Stimulated activated CD8-positive, alpha-beta memory T cell treated with anti-CD3 and anti-CD28 coated beads, Interleukin-7, amount 100 ng/mL, for 1 hour (primary cell): Measurements from ENCODE around the gene HOXC5.
A peak's percentile ranks its signal among the peaks of the same experiment; 100 is the strongest.

Experiments used
- DNase-seq, 2 donors: peaks; one replicate each; pipeline ENCODE4 v3.0.0-alpha.2; 2020; ENCODE audit warnings: low read depth in 2 of 2

The HOXC5 gene

DNA sequence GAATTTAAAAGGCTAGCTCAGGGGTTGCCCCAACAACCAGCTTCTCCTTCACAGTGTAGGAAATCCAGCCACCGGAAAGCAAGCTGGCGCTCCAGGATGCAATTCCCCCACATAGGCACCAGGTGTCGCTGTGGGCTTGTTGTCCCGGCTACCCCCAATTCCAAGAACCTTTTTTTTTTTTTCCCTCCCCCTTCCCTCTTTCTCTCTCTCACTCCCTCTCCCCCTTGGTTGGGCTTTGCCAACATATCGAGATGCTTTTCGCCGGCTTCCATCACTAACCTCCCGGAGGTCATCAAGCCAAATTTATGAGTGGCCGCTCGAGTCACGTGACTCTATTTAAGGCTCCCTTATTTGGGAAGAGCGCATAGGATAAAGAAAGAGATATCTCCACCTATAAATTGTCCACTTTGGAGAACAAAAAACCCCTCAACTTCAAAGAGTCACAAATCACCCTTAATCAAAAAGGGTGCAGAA is at the start of gene HOXC5:
Gene HOXC5, plus strand, starts transcription at position 424 of the 474 bp plus-strand sequence. CDS start 73 bp downstream, outside the sequence.
- peak; percentile 32 to 34 for DNase-seq

GRCh38 chr12:53983568-53983949 is 49.3 kb upstream of the HOXC5 start:
- no peak for DNase-seq

DNA sequence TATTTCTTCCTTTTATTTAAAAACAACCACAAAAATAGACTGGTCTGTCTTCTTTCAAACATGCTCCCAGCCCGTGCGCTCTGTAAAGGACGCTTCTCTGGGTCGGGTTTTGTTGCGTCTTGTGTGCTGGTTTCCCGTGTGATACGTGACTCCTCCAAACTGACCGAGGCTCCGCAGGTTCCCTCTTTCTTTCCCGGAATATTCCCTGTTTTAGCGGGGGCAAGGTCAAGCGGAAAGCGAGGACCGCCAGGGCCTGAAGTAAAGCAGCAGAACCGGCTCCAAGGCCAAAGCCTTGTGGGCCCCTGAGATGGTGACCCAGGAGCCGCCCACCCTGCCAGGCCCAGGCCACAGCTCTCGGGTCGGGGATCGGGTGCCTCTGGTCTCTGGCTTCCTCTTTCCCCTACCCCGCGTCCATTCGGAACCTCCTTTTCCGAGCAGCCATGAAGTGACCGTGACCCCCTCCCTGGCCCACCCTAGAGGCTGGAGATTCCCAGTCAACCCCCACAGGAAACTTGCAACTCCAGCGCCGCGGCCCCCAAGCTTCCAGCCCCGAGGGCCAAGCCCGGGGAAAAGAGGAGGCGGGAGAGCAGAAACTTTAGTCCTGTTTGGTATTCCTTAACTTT is 48.8 kb upstream of the HOXC5 start:
- DNase-seq = no peak

GRCh38 chr12:53984901-53985691 is 47.8 kb upstream of the HOXC5 start, which contains the start of gene HOXC10:
Gene HOXC10, plus strand, starts transcription at chr12:53985146. Its CDS starts 114 bp downstream, at chr12:53985260.
- DNase-seq = peak; percentile 27 to 60

- DNase-seq = no peak
Observed at GRCh38 chr12:53985692-53985993, 47.2 kb upstream of the HOXC5 start.

DNA sequence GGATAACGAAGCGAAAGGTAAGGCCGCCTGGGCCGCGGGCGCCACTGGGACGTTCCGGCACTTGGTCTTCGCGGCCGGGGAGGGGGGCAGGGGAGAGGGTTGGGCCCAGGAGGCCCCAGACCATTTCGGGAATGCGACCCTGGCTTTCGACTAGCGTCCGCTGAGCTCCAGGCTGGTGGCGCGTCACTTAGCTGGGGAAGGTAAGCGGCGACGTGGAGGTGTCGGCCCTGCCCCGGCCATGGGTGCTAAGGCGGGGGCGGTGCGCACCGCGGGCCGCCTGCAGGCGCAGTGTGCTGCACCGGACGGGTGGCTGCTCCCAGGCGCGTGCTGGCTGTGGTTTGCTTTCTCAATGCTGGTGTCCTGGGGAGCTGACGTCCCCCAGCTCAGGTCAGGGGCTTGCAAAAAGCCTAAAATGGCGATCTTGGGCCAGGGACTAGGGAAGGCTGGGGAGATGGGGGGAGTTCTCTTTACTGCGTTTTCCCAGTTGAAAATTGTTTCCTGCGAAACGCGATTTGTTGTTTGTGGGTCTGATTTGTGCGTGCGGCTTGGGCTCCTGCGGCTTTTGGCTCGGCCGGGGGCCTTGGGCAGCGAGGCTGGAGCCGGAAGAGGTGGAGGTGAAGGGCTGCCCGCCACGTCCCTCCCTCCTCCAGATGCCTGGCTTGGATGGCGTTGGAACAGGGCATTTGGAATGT is 46.7 kb upstream of the HOXC5 start:
- DNase-seq = no peak

DNA sequence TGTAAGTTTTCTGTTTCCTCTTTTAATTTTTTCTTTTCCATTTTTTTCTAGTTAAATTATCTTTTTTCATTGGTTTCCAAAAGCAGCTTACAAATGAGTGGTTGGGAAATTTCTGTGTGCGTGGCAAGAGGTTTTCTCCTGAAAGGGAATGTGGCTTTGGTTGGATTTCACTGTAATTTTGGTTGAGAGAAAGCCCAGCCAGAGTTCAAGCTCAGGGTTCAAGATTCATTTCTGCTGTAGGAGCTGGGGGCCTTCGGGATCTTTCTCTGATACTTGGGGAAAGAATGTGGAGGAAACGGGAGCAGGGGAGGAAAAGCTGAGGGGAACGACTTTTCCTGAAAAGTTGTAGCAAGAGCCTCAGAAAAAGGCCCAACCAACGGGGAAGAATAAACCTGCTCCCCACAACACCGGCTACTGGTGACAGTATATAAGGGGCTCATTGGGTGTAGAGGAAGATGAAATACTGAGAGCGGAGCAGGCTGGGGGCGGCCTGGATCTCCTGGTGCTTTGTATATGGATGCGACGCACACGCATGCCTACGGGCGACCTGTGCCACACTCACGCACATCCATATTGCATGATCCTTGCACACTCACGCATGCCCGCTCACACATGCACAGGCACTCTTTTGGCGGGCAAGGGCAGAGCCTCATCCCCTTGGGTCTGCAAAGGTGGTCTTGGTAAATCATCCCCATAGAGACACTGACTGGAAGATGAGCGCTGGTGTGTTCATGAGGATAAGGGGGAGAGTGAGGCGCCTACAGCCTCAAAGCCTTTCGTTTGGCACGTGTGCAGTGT is 46.0 kb upstream of the HOXC5 start:
- DNase-seq = no peak

DNA sequence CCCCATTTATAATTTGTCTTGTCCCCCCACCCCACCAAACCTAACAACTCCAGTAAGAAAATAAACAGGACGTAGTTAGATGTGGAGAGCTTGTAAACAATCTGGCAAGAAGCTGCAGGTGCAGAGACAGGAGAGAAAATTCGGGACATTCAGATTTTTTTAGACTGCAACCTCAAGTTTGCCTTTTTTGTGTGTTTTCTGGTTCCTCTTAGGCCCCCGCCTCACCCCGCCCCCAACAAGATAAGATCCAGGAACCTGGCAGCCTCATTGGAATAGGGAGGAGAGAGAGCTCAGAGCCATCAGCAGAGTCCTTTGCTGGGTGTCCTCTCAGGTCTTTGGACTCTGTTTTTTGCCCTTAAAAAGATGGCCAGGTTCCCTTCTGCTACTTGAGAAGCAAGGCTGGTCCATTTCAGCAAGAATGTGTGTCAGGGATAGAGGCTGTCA is 45.0 kb upstream of the HOXC5 start:
- no peak for DNase-seq

GRCh38 chr12:53988541-53989226 is 44.2 kb upstream of the HOXC5 start:
- no peak for DNase-seq

DNA sequence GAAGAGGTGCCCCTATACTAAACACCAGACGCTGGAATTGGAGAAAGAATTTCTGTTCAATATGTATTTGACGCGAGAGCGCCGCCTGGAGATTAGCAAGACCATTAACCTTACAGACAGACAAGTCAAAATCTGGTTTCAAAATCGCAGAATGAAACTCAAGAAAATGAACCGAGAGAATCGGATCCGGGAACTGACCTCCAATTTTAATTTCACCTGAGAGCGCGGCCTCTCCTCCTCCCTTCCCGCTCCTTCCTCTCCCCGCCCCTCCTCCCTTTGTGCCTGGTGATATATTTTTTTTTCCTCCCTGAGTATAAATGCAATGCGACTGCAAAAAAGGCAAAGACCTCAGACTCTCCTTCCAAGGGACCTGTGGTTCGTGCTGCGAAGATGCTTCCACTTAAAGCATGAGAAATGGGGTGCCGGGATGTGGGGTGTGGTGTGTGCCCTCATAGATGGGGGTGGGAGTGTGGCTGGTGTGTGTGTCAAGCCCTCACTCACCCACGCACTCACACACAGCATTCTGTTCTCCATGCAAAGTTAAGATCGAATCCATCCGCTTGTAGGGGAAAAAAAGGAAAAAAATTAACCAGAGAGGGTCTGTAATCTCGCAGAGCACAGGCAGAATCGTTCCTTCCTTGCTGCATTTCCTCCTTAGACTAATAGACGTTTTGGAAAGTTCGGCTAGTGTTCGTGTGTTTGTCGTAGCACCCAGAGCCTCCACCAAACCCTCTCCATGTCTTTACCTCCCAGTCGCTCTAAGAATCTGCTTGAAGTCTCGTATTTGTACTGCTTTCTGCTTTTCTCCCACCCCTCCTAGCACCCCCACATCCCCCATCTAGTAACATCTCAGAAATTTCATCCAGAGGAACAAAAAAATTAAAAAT is 43.4 kb upstream of the HOXC5 start:
- no peak for DNase-seq

DNA sequence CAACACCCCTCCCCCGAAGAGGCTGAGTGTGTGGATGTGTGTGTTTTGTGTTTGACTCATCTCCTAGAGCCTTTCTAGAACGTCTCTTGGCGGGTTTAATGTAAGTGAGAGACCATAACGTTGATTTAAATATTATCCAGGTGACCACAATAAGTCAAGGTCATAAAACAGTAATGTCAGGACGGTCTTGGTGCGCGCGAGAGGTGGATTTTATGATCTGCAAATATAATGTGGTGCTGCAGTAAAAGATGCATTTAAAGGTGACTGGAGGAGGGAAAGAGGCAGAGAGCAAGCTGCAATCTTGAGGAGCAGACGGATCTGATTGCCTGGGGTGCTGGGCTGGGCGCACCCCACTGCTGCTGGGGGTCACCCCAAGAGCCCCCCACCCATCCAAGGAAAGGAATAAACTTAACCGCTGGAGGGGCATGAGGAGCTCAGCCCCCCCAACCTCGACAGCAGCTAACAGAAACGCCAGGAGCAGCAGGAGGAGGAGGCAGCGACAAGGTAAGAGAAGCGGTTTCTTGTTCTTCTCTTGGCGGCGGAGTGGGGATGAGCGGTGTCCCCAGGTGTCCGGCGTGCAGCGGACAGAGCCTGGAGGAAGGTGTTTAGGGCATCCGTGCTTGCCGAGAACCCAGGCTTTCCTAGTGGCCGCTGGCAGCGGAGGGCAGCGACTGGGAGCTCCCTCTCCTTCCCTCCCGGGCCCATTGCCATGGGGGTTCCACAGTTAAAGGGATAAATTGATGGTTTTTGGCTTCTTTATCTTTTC is 42.4 kb upstream of the HOXC5 start:
- no peak for DNase-seq

DNA sequence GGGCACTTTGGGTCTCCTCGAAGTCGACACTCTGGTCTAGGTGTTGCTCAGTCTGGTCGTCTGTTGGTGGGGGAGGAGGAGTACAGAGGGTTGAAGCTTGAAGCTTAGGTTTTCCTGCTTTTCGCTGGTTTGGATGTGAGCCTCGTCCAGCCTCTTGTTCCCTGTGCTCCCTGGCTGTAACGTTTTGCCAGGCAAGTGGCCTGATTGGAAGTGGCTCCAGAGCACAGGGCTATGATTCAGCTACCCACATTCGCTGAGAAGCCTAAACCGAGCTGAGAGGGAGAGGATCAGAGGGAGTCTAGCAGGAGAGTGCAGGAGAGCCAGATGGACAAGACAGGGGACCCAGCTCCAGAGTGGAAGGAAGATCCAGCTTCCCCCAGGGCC is 41.8 kb upstream of the HOXC5 start:
- no peak for DNase-seq

GRCh38 chr12:53992377-53992889 is 40.4 kb upstream of the HOXC5 start:
- no peak for DNase-seq

DNA sequence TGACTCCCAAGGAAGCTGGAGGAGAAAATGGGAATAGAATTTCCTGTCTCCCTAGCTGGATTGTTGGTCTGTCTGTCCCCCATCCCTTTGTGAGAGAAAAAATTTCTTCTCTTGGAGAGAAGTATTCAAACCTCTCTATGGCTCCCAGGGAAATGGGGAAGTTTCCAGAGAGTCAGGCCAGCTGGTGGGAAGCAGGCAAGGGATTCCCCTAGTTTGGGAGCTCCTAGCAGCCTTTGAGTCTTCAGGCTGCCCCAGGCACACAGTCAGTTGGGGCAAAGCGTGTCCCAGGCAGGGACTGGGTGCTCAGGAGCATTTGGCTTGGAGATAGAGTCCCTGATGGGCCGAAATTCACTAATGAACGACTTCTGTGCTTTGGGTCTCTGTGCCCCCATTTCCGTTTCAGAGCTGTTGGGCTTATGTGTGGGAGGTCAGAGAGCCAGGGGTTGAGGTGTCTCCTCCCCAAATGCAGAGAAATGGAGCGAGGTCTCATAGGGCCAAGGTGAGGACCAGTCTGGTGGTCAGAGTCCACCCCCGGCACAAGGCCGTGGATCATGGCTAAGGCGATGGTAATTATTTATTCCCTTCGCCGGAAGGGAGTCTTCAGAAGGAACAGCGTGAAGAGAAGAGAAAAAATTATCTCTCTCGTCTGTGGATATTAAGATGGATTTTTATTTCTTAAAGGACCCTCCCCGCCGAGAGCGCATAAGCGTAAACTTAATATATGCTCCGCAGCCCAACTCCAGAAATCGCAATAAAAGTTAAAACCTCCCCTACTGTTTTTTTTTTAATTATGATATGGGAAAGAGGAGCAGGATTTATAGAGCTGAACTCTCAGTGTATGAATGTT is 39.5 kb upstream of the HOXC5 start:
- no peak for DNase-seq

GRCh38 chr12:53994009-53994263 is 38.9 kb upstream of the HOXC5 start:
- DNase-seq = no peak

DNA sequence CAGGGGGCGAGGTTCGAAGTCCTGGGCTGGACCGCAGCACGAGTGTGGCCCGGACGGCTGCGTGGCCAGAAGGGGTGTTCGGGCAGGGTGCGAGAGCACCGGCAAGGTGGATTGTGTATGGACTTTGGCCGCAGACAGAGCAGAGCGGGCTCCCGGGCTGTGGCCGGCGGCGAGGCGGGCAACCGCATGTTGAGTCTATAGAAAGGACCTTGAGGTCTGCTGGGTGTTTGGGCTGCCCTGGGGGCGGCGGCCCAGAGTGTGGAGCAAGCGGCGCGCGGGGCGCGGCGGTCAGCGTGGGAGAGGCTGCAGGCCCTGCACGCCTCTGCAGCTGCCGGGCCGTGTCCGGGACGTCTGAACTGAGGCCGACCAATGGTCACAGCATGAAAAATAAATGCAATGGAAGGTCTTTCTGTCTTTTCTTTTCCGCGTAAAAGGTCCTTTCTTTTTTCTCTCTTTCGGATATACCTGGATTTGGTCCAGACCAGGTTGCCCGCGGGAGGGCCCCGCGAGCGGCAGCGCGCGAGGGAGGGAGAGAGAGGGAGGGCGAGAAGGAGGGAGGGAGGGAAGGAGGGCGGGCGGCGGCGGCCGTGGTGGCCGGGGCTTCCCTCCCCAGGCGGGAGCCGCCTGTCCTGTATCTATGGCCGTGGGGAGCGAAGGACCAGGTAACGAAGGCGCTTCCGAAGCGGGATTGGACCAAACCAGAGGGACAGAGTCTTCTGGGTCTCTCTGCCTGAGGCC is 38.4 kb upstream of the HOXC5 start:
- no peak for DNase-seq

DNA sequence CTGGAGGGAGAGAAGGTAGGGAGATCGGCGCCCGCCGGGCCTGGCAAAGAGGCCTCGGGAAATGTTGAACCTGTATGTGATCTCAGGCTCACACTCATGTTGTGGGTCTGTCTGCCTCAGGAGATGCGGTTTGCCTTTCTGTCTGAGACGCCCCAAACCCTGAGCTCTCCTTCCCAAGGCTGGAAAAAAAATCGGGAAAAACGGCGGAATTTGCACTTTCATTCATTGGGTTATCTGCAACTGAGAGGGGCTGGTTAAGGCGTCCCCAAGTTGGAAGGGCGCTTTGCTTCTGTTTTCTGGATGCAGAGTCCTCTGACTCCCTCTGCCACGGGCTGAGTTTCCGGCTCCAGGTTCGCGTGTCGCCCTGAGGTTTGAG is 37.9 kb upstream of the HOXC5 start:
- no peak for DNase-seq
